Stimulated activated CD4-positive, alpha-beta T cell treated with anti-CD3 and anti-CD28 coated beads, Interleukin-1b, Interleukin-23, amount 100 ng/mL, for 24 hours (primary cell): ENCODE measurements around the gene SHC4.

ENCODE experiments used
- DNase-seq, 4 experiments: peaks; one replicate each; pipeline ENCODE4 v3.0.0-alpha.2; 2020; ENCODE audit warnings: low read depth in 4 of 4, low spot score in 1 of 4

The SHC4 gene

GRCh38 chr15:48967336-48967735, 3.6 kb upstream of the SHC4 start:
- DNase-seq: no peak

GRCh38 chr15:48966595-48967301, 3.0 kb upstream of the SHC4 start:
- DNase-seq: no peak

- no peak for DNase-seq
These were observed 2.3 kb upstream of the SHC4 start for GRCh38 chr15:48965972-48966371.

GRCh38 chr15:48964898-48965297, 1.2 kb upstream of the SHC4 start:
- DNase-seq: no peak

GRCh38 chr15:48962662-48963523, 826 bp downstream of the SHC4 start:
- DNase-seq: no peak

- no peak for DNase-seq
These were observed 7.8 kb downstream of the SHC4 start for GRCh38 chr15:48955967-48956366.

GRCh38 chr15:48955370-48955769, 8.3 kb downstream of the SHC4 start:
- no peak for DNase-seq

GRCh38 chr15:48954538-48954937, 9.2 kb downstream of the SHC4 start:
- DNase-seq: no peak

GRCh38 chr15:48946840-48947187, 16.9 kb downstream of the SHC4 start:
- no peak for DNase-seq

- no peak for DNase-seq
These were observed 17.5 kb downstream of the SHC4 start for GRCh38 chr15:48946074-48946839.

- DNase-seq: no peak
These were observed 18.3 kb downstream of the SHC4 start for GRCh38 chr15:48945386-48945785.

GRCh38 chr15:48941904-48942303, 21.8 kb downstream of the SHC4 start:
- DNase-seq: no peak

GRCh38 chr15:48940508-48940907, 23.2 kb downstream of the SHC4 start:
- no peak for DNase-seq

GRCh38 chr15:48939648-48940047, 24.1 kb downstream of the SHC4 start:
- no peak for DNase-seq

- DNase-seq: no peak
These were observed 25.8 kb downstream of the SHC4 start for GRCh38 chr15:48937886-48938285.

- DNase-seq: no peak
These were observed 27.1 kb downstream of the SHC4 start for GRCh38 chr15:48936666-48937065.

GRCh38 chr15:48935236-48935635, 28.5 kb downstream of the SHC4 start:
- no peak for DNase-seq

GRCh38 chr15:48930735-48931134, 33.0 kb downstream of the SHC4 start:
- DNase-seq: no peak

- no peak for DNase-seq
These were observed 34.1 kb downstream of the SHC4 start for GRCh38 chr15:48929661-48930060.

- DNase-seq: peak in 2 of 4 experiments; percentile 6 to 27
These were observed 34.7 kb downstream of the SHC4 start for GRCh38 chr15:48928877-48929538.

GRCh38 chr15:48925714-48926223, 38.0 kb downstream of the SHC4 start:
- no peak for DNase-seq
